Ramos (cell line): ENCODE measurements around the gene RNF20.
"Not testable (repeated sequence)": the region's sequence is repeated elsewhere in the genome, so short reads cannot be mapped to it uniquely, and the experiment has no call there.

Source experiments
- in situ Hi-C: fragments of 300-500 bp; cut with MboI; formaldehyde crosslinking; loops from one replicate; pipeline ENCODE4 v1.14.3; 2022; ENCODE audit warnings: low sequenced_read_pairs; ENCODE audit not compliant: unreplicated experiment

The RNF20 gene

GRCh38 chr9:101585740-101586139 is 52.1 kb downstream of the RNF20 start:
- in situ Hi-C loops = no loop called here

- in situ Hi-C loops = no loop called here
Observed at GRCh38 chr9:101586651-101587050, 53.0 kb downstream of the RNF20 start.

GRCh38 chr9:101587332-101588043 is 53.8 kb downstream of the RNF20 start:
- in situ Hi-C loops = no loop called here

- in situ Hi-C loops = not testable (repeated sequence)
Observed at GRCh38 chr9:101590074-101590473, 56.4 kb downstream of the RNF20 start.

GRCh38 chr9:101590901-101591300 is 57.2 kb downstream of the RNF20 start:
- in situ Hi-C loops = no loop called here

- in situ Hi-C loops = no loop called here
Observed at GRCh38 chr9:101591787-101592446, 58.3 kb downstream of the RNF20 start.

GRCh38 chr9:101592788-101593187 is 59.1 kb downstream of the RNF20 start:
- in situ Hi-C loops = no loop called here

GRCh38 chr9:101593345-101593744 is 59.7 kb downstream of the RNF20 start:
- in situ Hi-C loops = no loop called here

GRCh38 chr9:101594796-101595195 is 61.1 kb downstream of the RNF20 start, which contains the start of gene PPP3R2:
Gene PPP3R2 (minus strand): TSS chr9:101594969. CDS start chr9:101594921, 48 bp downstream.
- in situ Hi-C loops = no loop called here

GRCh38 chr9:101601904-101602765 is 68.5 kb downstream of the RNF20 start:
- in situ Hi-C loops = no loop called here

GRCh38 chr9:101604296-101604695 is 70.6 kb downstream of the RNF20 start:
- in situ Hi-C loops = no loop called here

GRCh38 chr9:101605547-101605946 is 71.9 kb downstream of the RNF20 start:
- in situ Hi-C loops = no loop called here
